ENCODE data around the gene SLC12A8. TPM values are rescaled to one million over a fixed set of nuclear protein-coding genes. Genes with fewer than 3 reads are reported as not detected.
A peak's percentile ranks its signal among the peaks of the same experiment; 100 is the strongest.

Gene SLC12A8
- total RNA-seq, 1 donor = 13.4 TPM

DNA sequence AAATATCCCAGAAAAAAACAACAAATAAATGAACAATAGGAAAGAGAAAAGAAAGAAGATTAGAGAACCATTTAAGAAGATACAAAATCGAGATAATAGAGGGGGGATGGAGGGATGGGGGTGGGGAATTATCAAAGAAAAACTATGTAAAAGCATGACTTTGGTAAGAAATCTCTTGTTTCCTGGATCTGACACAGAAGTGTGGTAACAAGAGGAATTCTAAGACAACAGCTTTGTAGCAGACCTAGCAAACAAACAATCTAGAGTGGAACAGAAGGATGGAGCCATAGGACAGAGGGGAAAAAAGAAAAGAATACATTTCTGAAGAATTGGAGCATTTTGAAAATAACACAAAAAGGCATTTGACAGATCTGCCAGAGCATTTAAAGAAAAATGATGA, 107.4 kb downstream of the SLC12A8 start:
- TF ChIP-seq, protein P1, sequence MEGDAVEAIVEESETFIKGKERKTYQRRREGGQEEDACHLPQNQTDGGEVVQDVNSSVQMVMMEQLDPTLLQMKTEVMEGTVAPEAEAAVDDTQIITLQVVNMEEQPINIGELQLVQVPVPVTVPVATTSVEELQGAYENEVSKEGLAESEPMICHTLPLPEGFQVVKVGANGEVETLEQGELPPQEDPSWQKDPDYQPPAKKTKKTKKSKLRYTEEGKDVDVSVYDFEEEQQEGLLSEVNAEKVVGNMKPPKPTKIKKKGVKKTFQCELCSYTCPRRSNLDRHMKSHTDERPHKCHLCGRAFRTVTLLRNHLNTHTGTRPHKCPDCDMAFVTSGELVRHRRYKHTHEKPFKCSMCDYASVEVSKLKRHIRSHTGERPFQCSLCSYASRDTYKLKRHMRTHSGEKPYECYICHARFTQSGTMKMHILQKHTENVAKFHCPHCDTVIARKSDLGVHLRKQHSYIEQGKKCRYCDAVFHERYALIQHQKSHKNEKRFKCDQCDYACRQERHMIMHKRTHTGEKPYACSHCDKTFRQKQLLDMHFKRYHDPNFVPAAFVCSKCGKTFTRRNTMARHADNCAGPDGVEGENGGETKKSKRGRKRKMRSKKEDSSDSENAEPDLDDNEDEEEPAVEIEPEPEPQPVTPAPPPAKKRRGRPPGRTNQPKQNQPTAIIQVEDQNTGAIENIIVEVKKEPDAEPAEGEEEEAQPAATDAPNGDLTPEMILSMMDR (IDR thresholded peaks at IDR 0.05; ENCODE audit: insufficient read depth, low read length) = no peak
- DNase-seq (ENCODE audit: low read depth) = no peak
- no peak overlapping the region for H3K4me3 ChIP-seq (ENCODE audit: low read depth, low read length)

DNA sequence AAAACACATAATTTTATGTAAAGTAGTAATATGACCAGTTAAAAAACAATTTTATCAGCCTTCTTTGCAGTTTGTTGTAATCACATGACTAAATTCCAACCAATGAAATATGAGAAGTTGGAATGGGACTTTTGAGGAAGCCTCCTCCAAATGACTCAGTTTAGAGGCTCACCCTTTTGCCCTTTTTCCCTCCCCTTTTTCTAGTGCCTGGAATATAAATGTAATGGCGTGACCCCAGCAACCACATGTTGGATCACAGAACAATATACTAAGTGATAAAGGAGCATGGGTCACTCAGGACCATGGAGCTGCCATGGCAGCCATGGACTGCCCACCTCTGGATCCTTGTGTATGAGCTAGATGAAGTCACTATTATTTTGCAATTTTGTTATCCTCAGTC, 107.9 kb downstream of the SLC12A8 start:
- DNase-seq (ENCODE audit: low read depth) = peak; percentile 80
- no peak overlapping the region for H3K4me3 ChIP-seq (ENCODE audit: low read depth, low read length)
- TF ChIP-seq, protein P1 (IDR thresholded peaks at IDR 0.05; ENCODE audit: insufficient read depth, low read length) = no peak

DNA sequence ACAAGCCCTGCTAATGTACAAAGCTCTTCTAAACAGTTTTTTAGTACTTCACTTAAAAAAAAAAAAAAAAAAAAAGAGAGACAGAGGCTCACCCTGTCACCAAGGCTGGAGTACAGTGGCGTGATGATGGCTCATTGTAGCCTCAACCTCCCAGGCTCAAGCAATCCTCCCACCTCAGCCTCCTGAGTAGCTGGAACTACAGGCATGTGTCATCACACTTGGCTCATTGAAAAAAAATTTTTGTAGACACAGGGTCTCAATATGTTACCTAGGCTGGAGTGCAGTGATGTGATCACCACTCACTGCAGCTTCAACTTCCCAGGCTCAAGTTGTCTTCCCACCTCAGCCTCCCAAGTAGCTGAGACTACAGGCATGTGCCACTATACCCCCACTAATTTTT, 109.1 kb downstream of the SLC12A8 start:
- TF ChIP-seq, protein P1 (IDR thresholded peaks at IDR 0.05; ENCODE audit: insufficient read depth, low read length) = no peak
- no peak overlapping the region for H3K4me3 ChIP-seq (ENCODE audit: low read depth, low read length)
- no peak for DNase-seq (ENCODE audit: low read depth)

DNA sequence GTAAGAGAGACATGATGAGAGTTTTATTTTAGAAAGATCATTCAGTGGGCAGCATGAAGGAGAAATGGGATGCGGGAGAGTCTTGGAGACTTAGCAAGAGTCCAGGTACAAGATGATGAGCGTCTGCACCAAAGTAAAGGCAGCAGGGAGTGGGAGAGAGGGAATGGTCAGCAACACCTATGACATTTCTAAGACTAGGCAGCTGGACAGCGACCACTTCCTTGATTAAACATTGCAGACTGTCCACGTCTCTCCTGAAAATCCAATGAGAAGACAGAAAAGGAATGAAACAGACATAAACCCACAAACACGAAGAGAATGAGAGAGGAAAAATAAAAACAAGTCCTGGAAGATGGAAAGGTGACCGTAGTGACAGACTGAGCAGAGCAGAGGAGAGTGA, 110.1 kb downstream of the SLC12A8 start:
- no peak overlapping the region for H3K4me3 ChIP-seq (ENCODE audit: low read depth, low read length)
- TF ChIP-seq, protein P1 (IDR thresholded peaks at IDR 0.05; ENCODE audit: insufficient read depth, low read length) = no peak
- DNase-seq (ENCODE audit: low read depth) = no peak

DNA sequence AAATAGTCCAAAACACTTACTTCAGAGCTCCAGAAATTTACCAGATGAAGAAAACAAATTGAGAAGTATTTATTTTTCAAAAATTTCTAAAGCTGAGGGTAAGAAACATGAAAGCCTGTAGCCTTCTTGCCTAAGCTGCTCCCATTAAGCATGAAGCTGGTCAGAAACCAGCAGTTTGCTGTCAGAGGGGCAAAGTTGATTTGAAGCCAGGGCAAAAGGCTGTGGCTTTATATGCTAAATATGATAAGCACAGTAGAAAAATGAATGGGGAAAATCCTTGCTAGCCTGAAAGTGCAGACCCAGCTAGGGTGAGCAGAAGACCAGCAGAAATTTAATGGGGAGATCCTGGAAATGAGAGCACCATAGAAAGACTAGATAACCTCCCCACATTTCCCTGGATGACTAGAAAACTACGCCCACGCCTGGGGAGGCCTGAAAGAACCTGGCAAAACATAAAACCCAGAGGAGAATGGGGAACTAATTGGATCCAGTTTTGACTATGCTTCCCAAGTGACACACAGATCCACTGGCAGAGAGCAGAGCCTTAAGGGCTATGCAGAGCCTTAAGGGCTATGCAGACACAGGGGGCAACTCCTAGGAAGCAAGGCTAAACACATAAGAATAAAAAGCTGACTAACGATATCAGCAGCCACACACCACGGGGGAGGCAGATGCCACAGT, 113.8 kb downstream of the SLC12A8 start:
- TF ChIP-seq, protein P1 (IDR thresholded peaks at IDR 0.05; ENCODE audit: insufficient read depth, low read length) = no peak
- no peak overlapping the region for H3K4me3 ChIP-seq (ENCODE audit: low read depth, low read length)
- peak; percentile 37 for DNase-seq (ENCODE audit: low read depth)

DNA sequence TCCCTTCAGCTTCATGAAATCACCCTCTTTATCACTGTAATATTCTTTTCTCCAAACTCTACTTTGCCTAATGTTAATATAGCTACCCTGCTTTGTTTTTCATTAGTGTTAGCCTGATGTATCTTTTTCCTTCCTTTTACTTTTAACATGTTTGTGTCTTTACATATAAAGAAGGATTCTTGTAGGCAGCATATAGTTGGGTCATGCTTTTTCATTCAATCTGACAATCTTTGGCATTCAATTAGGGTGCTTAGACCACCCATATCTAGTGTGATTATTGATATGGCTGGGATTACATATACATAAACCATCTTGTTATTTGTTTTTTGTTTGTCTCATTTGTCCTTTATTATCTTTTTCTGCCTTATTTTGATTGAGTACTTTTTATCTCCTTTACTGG, 121.9 kb downstream of the SLC12A8 start:
- TF ChIP-seq, protein P1 (IDR thresholded peaks at IDR 0.05; ENCODE audit: insufficient read depth, low read length) = no peak

More for the DNA sequence above, 121.9 kb downstream of the SLC12A8 start:
- no peak for DNase-seq (ENCODE audit: low read depth)
- no peak overlapping the region for H3K4me3 ChIP-seq (ENCODE audit: low read depth, low read length)

All from fibroblast of the aortic adventitia (primary cell).